Left forelimb (tissue), 1 donor: ENCODE results near the gene PLAC1.

Experiments used
- DNase-seq: peaks from one replicate; pipeline ENCODE4 v3.0.0-alpha.2; 2018; ENCODE audit warnings: low spot score

The PLAC1 gene

DNA sequence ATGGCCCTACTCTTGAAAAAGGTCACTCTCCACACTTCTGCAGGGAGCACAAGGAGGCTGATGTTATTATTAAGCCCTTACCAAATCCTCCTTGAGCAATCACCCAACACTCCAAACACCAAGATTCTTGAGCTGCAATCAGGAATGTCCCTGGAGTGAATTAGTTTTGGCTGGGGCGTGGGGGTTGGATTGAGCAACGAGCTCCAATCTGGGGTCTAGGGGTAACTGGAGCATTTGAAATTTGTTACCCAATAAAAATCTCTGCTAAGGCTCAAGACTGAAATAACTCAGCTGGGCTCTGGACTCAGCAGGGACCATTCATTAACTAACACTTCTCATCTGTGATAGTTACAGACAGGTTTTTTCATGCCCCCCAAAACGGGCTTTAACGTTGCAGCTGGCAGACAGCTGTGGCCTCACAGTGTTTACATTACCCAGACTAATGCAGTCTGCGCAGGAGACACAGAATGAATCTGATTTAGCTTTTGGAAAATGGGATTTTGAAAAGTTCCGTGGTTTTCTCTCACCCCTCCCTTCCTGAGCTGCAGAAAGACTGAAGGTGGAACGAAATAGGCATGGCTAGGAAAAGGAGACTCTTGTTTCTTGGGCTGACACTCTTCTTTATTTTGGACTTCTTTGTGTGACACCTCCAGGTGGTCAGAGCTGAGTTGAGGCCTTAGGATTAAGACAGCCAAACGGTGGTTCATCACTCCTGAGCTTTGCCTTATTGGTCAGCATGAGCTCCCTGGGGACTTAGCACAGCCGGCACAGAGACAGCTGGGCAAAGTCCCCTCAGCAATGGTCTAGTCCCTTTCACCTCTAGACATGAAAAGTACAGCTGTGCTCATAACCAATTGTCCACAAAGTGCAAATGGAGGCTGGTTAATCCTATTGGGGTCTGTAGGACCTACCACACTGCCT is 26.6 kb downstream of the PLAC1 start:
- no peak for DNase-seq

DNA sequence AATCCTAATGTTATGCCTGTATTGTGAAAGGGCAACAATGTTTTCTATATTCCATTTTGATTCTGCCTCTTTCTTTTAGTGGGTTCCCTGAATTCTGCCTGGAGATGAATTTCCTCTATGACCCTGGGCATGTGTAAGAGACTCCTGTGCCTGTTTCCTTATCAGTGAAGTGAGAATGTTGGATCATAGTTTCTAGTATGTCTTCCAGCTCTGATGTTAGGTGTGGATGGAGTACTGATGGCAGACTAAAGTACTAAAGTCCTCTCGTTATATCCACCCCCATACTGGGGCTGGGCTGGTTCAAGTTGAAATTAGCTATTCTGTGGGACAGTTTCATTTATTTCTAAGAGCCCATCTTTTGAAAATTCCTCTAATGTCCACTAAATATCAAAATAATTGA is 29.6 kb downstream of the PLAC1 start:
- no peak for DNase-seq

DNA sequence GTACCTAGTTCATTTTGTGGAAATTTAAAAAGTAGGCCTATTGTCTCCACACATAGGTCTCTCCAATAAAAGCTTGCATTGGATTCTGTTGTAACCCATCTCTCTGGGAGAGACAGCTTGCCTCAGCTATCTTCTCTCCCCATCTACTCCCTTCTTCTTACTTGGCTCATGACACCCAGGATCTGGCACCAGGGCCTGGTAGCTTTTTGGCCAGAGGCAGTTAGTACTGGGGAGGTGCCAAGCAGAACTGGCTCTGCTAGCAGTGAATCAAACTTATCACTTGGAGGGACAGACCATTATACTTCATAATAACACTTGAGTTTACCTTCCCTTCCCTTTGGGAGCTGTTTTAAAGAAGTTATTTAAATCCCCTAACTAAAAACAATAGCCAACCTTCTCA is 31.8 kb downstream of the PLAC1 start:
- DNase-seq: no peak

DNA sequence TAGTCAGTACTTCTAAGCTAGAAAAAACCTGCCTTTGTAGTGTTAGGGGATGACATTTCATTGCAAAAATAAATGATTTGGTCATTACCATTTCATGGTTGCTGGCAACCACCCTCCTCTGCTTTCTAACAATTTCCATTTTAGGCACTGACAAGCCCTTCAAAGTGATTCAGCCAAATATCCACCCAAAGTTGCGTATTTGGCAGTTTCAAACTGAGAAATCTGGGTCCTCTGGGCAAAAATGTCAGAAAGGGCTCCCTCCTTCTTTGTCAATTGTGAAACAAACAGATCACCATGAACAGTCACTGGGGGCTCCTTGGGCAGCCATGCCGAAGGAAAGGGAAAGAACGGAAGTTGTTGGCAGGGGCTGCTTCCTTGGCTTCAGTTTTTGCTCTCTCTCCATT is 33.0 kb downstream of the PLAC1 start:
- no peak for DNase-seq

DNA sequence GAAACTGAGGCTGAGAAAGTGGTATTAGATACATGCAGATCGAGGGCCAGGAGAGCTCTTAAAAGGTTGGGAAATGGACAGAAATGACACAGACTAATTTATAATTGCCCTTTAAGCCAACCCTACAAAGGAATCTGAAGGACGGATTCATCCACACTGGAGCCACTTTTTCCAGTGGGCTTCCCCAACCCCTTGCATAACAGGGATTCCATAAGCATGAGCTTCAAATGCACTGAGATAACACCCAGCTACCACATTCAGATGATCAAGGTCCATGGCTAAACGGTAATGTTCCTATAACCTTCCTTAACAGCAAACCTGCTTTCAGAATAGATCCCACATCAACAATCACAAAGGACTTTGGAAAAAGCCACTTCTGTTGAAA is 34.2 kb downstream of the PLAC1 start:
- DNase-seq: no peak

DNA sequence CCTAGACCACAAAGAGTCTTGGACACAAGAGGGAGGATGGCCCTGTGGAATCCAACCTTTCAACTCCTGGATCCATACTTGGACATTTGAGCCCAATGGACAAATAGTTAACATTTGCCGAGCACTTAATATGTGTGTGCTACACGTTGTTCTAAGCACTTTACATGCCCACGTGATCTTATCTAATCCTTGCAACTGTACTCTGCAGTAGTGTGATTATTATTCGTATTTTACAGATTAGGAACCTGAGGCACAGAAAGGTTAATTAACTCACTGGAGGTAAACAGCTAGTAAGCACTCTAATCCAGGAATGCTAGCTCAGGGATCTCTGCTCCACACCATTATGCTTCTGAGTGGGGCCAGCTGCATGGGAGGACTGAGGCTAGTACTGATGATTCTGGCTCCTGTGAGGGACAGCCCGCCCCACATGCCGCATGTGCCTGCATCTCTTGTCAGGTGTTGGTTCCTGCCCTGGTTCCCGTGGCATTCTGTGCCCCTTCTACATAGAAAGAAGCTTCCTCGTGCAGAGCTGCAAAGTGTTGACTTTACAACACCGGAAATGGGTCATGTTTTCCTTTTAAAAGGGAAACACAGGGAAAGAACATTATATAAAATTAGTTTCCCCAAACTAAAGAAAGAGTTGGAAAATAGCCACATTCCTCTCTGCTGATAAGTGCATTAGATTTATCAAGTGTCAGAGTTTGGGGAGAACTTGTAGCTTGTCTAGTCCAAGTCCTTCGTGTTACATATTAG is 34.8 kb downstream of the PLAC1 start:
- DNase-seq: no peak

DNA sequence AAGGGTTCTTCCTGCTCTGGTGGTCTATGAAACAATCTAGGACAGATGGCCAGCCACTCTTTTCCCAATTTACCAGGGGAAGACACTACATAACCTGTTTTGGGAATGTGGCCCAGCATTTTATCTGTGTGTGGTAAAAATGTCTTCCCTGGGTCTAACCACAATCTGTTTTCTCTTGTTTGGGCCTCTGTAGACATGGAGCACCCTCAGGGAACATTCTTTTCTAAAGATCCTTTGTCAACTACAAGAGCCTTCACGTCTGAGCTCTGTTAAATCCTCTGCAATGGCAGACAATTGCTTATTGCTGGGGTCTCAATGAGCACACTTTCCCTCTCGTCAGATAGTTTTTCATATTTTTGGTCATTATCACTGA is 35.5 kb downstream of the PLAC1 start:
- no peak for DNase-seq

DNA sequence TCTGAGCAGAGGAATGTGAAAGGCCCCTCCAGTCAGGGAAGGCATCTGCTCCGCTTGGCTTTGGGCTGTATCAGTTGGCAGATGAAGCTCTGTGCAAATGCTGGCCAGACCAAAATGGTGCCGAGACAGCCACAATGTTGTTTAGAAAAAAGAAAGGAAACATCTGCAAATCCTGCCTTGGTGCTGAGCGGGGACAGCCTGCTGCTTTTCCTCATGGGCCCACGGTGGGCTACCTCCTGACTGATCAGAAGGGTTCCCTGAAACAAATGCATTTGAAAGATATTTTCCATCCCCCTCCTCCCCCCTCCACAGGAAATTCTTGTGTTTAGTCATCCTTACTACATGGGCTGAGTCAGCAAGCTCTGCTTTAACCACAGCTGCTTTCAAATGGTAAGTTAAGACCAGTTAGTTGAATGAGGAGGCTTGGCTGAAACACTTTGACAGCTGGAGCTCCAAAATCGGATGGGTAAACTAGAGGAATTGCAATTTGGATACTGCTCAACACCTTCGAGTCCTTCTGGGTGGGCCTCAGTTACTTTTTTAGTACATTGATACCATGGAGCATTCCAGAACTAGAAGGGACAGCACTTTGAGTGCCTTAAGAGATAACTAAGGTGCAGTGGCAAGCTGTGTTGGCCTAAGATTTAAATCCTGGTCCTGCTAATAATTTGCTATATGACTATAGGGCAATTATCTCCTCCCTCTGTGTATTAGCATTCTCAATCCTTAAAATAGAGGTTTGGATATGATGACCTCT is 36.0 kb downstream of the PLAC1 start:
- no peak for DNase-seq

DNA sequence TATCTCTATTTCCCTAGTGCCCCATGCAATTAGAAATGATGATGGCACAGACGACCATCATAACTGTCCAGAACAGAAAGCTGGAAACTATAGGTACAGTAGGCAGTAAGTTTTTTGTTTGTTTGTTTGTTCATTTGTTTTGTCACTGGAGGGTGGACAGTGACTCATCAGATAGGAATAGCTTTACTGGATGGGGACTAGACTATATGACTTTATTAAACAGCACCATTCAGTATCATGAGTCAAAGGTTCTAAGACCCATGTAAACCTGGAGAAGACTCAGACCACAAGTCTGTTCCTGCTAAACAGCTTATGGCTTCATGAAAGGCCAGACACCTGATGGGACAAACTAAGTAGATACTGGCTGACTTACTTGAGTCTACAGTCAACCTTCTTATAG is 38.4 kb downstream of the PLAC1 start:
- no peak for DNase-seq

DNA sequence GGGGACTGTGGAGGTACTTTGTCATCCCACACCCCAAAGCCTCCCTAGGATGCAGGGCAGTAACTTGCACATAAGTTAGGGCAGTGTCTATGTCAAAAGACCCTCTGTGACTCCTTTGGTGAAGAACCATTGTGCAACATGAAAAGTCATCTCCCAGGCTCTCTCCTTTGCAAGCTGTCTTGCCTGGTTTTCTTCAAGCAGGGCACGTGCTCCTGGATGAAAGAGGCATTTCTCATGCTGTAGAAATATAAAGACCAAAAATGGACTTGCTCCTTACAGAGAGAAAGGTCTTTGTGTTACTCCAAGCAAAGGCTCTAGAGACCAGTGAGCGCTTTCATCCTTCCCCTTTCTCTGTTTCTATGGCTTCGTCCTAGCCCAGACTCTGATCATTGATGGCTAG is 44.9 kb downstream of the PLAC1 start:
- DNase-seq: no peak

DNA sequence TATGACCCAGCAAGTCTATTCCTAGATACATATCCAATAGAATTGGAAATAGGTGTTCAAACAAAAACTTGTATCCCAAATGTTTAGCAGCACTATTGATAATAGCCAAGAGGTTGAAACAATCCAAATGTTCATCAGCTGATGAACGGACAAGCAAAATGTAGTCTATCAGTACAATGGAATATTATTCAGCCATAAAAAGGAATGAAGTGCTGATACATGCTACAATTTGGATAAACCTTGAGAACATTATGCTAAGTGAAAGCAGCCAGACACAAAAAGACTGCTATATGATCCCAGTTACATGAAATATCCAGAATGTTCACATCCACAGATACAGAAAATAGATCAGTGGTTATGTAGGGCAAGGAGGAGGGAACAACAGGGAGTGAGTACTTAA is 50.1 kb downstream of the PLAC1 start:
- no peak for DNase-seq

DNA sequence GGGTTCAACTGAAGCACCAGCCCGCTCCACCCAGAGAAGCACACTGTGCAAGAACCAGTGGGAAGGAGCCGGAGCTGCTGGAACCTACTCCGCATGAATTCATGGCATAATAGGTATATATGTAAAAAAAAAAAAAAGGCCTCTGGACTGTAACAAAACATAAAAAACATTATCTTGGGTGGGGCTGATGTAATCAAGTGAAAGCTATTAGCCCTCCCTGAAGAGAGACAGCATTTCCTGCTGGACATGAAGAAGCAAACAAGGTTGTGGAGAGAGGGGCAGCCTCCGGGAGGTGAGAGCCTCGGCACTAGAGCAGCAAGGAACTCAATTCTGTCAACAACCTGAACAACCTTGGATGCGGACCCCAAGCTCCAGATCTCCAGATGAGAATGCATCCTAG is 50.7 kb downstream of the PLAC1 start:
- no peak for DNase-seq

DNA sequence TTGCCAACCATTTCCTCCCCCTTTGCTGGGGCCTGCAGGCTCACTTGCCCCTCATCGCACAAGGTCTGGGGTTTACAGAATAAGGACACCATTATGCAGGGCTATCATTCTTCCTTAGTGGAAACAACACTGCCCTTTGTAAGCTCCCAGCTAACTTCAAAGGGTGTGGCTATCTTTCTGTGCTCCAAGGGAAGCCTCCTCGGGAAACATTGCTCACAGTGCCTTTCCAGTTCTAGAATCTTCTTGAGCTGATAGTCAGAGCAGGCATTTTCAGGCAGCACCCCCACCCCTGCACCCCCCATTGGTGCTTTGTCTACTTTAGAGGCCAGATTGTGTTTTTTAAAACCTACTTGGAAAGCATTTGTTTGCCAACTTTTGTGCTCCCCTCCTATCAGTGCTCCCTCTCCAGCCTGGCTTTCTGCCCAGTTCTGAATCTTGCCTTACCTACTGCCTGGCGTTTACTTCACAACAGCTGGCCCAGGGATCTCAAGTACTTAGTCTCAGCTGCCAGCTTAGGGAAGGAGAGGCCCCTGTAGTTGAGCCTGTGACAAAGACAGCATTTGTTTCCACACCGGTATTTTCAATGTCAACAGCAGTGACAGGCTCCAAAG is 53.5 kb downstream of the PLAC1 start:
- no peak for DNase-seq

DNA sequence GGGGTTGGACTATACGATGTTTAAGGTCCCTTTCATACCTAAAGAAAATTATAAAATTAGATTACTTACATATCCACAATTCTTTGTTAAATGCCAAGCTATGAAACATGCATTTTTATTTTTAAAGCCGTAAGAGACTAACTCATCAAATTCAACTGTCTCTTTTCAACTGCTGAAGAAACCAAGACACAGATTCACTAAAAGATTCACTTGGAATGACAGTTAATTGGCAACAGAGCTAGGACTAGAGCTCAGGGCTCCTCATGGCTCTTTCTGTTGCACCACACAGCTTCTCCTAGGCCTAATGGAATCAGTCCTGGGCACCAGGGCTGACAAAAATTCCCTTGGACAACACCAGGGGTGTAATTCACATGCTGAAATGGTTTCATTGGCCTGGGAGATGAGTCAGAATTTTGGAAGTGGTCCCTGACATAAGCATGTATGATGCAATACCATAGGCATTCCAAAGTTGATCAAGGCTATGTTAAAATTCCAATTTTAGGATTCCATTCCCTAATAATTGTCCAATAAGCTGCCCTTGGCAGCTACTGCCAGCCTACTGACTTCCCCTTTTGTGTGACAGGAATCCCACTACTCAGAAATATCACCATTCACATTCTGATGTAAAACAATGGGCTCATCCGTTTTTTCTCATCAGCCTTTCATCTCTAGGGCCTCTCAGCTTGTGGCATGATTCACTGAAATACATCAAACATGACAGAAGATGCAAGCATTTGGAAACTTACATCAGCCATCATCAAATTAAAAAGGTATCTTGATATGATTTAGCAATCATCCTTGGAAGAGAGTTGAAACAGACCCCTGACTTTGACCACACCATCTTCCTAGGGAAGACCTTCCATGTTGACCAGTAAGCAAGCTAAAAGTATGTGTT is 54.2 kb downstream of the PLAC1 start:
- no peak for DNase-seq

DNA sequence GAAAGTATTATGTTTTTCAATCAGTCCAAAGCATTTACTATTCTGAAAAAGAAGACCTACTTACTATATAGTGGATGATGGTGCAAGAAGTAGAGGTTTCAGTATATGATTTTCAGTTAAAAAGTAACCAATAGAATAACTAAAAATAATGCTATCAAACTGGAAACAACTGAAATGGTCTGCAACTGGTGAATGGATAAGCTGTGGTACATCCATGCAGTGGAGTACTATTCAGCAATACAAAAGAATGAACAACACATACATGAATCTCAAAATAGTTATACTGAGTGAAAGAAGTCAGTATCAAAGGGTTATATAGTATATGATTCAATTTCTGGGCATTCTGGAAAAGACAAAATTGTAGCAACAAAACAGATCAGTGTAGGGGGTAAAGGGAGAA is 55.9 kb downstream of the PLAC1 start:
- DNase-seq: no peak

DNA sequence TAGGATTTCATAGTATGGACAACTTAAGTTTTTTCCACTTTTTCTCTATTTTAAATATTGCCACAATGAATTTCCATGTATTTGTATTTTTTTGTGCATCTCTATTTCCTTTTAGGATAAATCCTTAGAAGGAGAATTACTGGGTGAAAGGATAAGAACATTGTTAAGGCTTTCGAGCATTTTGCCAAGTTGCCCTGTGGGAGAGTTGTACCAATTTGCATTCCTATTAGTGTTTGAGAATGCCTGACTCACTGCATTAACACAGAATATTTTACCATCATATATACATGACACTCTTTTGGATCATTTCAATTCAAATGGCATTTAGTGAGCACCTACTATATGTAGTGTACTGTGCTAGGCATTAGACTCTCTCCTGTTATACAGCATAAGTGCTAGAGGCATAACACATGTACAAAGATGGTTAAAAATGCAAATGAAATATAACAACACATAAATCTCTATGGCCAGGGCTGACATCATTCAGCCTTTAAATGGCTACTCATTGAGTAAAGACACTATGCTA is 57.0 kb downstream of the PLAC1 start:
- DNase-seq: no peak

DNA sequence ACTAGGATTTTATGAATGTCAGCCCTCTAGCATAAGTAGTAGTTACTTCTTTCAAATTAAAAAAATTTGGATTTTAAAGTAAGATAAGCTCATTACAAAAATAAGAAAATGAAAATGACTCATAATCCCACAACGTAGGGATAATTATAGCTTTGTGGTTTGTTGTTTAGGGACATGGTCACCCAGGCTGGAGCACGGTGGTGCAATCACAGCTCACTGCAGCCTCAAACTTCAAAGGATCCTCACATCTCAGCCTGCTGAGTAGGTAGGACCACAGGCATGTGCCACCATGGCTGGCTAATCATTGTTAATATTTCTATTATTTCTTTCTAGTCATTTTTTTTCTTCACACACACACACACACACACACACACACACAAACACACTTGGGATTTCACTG is 57.6 kb downstream of the PLAC1 start:
- DNase-seq: no peak

DNA sequence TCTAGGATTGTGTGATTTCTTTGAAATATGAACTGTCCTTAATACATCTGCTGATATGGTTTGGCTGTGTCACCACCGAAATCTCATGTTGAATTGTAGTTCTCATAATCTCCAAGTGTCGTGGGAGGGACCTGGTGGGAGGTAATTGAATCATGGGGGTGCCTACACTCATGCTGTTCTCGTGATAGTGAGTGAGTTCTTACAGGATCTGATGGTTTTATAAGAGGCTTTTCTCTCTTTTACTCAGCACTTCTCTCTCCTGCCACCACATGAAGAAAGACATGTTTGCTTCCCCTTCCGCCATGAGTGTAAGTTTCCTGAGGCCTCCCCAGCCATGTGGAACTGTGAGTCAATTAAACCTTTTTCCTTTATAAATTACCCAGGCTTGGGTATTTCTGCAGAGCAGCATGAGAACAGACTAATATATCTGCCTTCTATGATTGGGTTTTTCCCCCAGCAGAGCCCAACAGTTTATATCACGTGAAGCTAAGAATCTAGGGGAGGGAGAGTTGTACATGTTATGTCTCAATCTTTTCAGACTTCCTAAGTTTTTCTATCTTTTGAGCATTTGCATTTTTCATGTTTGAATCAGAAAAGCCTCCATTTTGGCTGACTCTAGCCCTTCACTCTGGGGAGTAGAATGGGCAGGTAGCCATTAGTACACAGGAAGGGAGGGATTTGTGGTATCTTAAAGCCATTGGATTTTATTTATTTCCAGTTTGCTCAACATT is 58.9 kb downstream of the PLAC1 start:
- DNase-seq: no peak

DNA sequence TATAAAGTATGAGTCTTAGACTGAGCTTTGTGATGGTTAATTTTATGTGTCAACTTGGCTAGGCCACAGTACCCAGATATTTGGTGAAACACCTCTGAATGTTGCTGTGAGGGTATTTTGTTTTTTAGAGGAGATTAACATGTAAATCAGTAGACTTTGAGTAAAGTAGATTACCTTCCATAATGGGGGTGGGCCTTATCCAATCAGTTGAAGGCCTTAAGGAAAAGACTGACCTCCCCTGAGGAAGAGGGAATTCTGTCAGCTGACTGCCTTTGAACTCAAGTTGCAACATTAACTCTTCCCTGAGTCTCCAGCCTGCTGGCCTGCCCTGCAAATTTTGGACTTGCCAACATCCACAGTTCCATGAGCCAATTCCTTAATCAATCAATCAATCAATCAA is 66.0 kb downstream of the PLAC1 start:
- no peak for DNase-seq

DNA sequence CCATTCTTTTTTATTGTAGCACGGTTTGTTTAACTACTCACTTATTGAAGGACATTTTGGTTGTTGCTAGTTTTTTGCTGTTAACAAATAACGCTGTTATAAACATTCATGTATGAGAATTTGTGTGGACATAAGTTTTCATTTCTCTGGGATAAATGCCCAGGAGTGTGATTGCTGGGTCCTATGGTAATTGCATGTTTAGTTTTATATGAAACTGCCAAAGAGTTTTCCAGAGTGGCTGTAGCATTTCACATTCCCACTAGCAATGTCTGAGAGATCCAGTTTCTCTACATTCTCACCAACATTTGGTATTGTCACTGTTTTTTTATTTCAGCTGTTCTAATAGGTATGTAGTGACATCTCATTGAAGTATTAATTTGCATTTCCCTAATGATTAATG is 66.8 kb downstream of the PLAC1 start:
- no peak for DNase-seq
